Activated CD4-positive, CD25-positive, alpha-beta regulatory T cell treated with anti-CD3 and anti-CD28 coated beads, Interleukin-2, amount 50 U/mL, for 72 hours (primary cell): ENCODE measurements around the gene NRL.

ENCODE experiments used
- DNase-seq: peaks from one replicate; pipeline ENCODE4 v3.0.0; 2021

The NRL gene

DNA sequence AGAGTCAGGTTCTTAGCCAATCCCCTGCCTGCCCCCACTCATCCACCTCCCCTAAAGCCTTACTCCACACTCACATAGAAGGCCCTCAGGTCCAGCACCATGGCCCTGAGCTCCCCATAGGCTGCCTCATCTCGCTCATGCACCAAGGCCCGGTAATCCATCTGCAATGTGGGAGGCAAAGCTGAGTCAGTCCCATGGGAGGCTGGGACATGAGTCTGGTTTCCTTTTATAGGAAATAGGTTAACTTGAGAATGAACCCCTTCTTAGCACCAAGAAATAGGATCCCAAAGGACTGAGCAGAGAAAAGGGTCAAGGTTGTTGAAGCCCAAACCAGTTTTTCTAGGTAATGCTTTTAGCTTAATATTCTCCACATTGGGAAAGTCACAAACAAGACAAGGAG is 28.8 kb upstream of the NRL start:
- DNase-seq: no peak

DNA sequence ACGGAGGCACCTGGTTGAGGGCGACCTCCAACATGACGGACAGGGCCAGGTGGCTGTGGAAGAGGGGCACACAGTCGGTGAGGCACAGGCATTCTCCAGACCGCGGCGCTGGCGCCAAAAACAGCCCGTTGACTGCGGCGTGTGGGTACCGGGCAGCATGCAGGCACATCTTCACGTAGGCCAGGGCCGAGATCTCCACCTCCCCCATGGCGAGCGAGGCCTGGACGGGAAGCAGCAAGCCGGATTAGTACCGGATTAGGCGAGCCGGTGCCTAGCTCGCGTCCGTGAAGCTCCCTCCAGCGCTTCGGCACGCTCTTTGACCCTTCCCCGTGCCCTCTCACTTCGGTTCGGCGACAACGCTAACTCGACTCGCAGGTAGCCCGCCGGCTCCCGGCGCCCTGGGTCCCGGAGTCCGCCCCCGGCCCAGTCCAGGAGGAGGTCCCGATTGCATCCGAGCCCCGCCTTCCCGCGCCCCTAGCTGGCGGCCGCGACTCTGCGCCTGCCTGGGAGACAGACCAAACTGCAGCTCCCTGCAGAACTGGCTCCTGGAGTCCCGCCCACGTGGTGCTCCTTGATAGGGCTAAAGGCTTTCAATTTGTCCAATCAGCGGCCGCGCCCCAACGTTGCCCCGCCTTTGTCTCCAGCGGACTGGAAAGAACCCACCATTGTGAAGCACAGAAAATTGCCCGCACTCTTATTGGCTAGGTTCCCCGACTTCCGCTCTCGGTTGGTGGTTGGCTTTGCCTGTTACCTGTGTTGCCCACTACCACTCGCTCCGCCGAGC is 26.5 kb upstream of the NRL start, which contains the start of gene EMC9:
EMC9 (minus strand) TSS at position 495 of the 784 bp plus-strand sequence; CDS start at position 208, 287 bp downstream.
- DNase-seq: peak; percentile 98

DNA sequence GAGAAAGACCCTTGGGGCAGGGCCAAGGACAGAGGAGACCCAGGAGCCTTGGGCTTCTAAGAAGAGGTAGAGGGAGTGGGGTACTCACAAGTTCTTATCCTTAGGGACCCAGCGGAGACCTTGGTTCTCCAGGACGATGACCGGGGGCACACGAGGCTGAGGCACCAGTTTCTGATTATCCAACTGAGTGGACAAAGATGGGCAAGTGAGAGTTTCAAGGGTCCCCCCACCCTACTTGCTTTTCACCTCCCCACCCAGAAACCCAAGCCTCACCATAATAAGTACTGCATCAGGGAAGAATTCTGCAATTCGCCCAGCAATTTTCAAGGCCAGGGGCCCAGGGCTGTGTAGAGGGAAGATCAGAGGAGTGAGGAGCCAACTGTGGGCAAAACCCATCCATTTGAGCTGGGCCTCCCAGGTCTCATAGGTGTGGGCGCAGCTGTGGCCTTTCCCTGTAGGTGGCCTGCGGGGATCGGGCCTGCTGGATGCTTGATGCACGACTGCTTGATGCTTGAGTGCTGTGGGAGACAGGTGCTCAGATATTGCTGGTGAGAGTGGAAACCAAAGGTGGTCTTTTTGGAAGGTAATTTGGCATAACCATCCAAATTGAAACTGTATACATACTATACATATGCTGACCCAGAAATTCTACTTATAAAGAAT is 24.7 kb upstream of the NRL start:
- no peak for DNase-seq

DNA sequence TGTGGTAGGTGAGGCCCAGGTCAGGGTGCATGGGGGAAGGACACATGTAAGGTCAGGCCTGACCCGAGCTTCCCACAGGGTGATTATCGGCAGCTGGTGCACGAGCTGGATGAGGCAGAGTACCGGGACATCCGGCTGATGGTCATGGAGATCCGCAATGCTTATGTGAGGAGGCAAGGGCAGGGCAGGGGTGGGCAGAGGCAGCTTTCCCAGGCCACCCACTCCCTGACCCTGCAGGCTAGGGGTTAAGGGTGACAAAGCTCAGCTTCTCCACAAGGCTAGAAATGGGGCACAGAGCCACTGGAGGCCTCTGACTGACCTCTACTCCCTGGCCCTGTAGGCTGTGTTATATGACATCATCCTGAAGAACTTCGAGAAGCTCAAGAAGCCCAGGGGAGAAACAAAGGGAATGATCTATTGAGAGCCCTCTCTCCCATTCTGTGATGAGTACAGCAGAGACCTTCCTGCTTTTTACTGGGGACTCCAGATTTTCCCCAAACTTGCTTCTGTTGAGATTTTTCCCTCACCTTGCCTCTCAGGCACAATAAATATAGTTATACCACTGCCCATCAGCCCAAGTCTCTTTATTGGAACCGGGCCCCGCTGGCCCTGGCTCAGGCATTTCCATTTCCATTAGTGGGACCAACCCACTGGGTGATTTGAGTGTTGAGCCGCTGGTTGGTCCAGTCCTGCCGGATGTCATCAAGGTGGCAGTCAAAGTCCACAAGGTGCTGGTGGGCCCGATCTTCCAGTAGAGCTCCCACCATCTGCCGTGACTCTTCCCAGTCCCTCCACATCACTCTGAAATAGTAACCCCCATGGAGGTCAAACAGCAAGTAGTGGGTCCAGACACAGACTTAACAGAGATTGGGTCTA is 23.9 kb upstream of the NRL start:
- DNase-seq: no peak

GRCh38 chr14:24137529-24138395 is 23.0 kb upstream of the NRL start:
- no peak for DNase-seq

GRCh38 chr14:24136684-24137528 is 22.2 kb upstream of the NRL start:
- DNase-seq: no peak

DNA sequence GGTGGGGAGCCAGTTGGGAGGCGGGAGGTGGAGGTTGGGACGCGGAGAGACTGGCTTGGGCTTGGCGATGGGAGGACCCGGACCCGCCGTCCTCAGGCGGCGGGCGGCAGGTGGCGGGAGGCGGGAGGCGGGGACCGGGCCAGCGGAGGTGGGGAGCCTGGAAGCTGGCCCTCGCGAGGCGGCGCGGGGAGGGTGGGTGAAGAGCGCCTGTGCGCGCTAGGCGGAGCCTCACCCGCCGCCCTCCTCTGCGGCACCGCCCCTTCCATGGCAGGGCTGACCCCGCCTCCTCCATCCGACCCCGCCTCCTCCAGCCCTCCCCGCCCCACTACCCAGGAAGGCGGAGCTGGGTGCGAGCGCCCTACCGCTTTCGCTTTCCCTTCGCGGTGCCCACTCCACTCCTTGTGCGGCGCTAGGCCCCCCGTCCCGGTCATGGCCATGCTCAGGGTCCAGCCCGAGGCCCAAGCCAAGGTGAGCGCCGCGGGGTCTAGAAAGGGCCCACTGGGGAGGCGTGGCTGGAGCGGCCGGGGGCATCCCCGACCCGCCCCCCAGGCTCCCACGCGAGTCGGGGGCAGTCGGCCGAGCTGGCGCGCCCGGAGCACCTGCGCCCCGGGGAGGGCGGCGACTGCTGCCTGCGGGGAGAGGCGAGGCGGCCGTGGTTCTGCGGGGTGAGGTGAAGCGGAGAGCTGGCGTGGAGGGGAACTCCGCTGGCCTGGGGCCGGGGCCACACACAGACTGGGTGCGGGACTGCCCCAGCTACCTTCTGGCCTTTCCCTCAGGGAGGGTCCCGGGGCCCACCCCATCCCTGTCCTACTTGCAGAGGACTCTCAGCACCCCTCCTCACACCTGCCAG is 21.3 kb upstream of the NRL start, which contains the start of gene PSME1:
PSME1 (plus strand) TSS at position 361 of the 850 bp plus-strand sequence; CDS start at position 430, 69 bp downstream.
- DNase-seq: peak; percentile 95

DNA sequence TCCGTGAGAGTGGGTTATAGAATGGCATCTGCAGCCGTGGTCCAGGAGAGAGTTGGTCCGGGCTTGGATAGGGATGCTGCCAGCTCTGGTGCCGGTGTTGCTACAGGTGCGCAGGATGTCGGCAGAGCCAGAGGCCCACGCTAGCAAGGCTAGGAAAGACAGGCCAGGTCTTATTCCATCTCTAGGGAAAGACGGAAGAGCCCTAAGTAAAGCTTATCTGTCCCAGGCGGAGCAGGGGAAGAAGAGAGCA is 20.8 kb upstream of the NRL start:
- no peak for DNase-seq

GRCh38 chr14:24133735-24134134 is 19.0 kb upstream of the NRL start:
- no peak for DNase-seq

GRCh38 chr14:24132976-24133375 is 18.2 kb upstream of the NRL start:
- no peak for DNase-seq

DNA sequence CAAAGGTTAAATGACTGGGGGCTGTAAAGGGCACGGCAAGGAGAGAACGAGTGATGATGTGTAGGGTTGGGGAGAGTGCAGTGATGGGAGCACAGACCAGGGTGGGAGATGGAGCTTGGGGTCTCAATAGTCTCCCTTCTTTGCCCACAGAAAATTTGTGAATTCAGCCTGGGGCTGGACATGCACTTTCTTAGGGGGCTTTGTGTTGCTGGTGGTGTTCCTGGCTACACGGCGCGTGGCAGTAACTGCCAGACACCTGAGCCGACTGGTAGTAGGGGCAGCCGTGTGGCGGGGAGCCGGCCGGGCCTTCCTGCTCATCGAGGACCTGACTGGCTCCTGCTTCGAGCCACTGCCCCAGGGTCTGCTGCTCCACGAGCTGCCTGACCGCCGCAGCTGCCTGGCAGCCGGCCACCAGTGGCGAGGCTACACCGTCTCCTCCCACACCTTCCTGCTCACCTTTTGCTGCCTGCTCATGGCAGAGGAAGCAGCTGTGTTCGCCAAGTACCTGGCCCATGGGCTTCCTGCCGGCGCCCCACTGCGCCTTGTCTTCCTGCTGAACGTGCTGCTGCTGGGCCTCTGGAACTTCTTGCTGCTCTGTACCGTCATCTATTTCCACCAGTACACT is 17.4 kb upstream of the NRL start:
- DNase-seq: peak; percentile 42

DNA sequence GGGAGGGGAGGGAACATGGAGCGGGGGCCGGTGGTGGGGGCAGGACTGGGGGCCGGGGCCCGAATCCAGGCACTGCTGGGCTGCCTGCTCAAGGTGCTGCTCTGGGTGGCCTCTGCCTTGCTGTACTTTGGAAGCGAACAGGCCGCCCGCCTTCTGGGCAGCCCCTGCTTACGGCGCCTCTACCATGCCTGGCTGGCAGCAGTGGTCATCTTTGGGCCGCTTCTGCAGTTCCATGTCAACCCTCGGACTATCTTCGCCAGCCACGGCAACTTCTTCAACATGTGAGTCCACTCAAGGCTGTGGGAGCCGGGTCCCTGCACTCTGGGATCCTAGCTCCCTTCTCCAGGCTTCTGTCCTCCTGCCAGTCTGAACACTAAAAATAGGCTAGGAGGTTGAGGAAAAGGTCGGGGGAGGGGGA is 16.8 kb upstream of the NRL start:
- no peak for DNase-seq

DNA sequence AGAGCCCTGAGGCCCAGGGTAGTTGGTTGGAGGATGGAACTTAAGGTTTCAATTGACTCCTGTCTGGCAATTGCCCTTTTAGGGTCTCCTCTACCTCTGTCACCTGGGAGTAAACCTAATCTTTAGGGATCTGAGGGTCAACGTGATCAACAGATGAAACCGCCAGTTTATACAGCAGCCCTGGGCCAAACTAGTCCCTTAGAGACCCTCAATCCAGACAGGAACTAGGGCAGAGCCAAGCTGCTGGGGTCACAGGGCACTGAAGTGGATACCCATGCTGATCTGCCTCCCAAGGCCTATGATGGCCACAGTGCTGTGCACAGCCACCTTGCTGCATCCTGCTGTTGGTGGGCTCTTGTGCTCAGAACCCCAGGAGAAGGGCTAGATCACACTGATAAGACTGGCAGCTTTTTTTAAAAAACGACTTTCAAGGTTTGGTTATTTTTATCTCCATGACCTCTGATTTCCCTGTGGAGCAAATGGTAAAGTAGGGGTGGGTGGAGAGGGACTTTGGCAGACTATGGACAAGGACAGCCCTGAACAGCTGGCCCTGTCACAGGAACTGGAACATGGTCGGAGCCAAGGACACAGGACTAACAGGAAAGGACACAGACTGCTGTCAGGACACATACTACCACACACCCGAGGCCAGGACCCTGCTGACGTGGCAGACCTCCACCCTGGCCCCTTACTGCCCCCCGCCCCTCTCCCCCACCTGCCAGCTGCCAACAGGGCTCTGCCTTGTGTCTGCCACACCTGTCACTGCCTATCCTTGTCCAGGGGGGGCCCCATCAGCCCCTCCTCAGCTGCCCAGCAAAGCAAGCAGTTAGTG is 16.2 kb upstream of the NRL start:
- no peak for DNase-seq

DNA sequence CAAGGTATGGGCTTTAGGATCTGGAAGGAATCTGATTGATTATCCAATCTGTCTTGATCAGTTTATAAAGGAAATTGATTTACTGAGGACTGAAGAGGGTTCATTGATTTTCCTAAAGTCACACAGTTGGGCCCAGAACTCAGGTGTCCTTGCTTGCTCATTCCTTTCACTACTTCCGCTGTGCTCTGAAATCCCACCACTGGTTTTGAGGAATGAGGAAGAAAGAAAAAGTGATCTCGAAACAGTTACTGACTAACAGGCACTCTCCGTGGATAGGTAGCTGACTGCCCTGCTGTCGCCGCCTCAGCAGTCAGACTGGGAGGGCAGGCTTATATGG is 15.6 kb upstream of the NRL start, which contains the start of gene FITM1:
FITM1 (plus strand) TSS at position 280 of the 337 bp plus-strand sequence. CDS start 905 bp downstream, outside the sequence.
- DNase-seq: no peak

- DNase-seq: no peak
Measured at GRCh38 chr14:24129410-24129998, 14.8 kb upstream of the NRL start.

- DNase-seq: no peak
Measured at GRCh38 chr14:24127673-24128072, 12.9 kb upstream of the NRL start.

- no peak for DNase-seq
Measured at GRCh38 chr14:24126939-24127338, 12.2 kb upstream of the NRL start.
